Karpas-422 (cell line): ENCODE results near the gene PLCB3. TPM values are rescaled to one million over a fixed set of nuclear protein-coding genes. Genes with fewer than 3 reads are reported as not detected.

Source experiments
- DNase-seq: peaks from one replicate; pipeline ENCODE4 v3.0.0-alpha.2; 2015
- H2AFZ ChIP-seq: fragments of 200-600 bp; sonication (generic); 2 replicates; pipeline ENCODE4 v1.6.1; 2014; ENCODE audit warnings: antibody characterized with exemption, low read length, mixed read lengths
- H3K27ac ChIP-seq: fragments of 200-600 bp; sonication (generic); 2 replicates; pipeline ENCODE4 v1.5.1; 2014; ENCODE audit warnings: mild to moderate bottlenecking, low read length, moderate library complexity
- H3K27me3 ChIP-seq: fragments of 200-600 bp; sonication (generic); 2 replicates; pipeline ENCODE4 v1.6.1; 2014; ENCODE audit warnings: low read length, mixed read lengths
- H3K36me3 ChIP-seq: fragments of 200-600 bp; sonication (generic); 2 replicates; pipeline ENCODE4 v1.6.1; 2014; ENCODE audit warnings: low read length, mixed read lengths; ENCODE audit not compliant: insufficient read depth
- H3K4me1 ChIP-seq: fragments of 200-600 bp; sonication (generic); 2 replicates; pipeline ENCODE4 v1.6.1; 2014; ENCODE audit warnings: mild to moderate bottlenecking, low read length, mixed read lengths
- H3K4me2 ChIP-seq: fragments of 200-600 bp; sonication (generic); 2 replicates; pipeline ENCODE4 v1.6.1; 2014; ENCODE audit warnings: low read length, low read depth, mild to moderate bottlenecking; ENCODE audit not compliant: poor library complexity, severe bottlenecking
- H3K4me3 ChIP-seq: fragments of 200-600 bp; sonication (generic); 2 replicates; pipeline ENCODE4 v1.5.1; 2014; ENCODE audit warnings: mild to moderate bottlenecking, antibody characterized with exemption, low read length, mixed read lengths
- H3K79me2 ChIP-seq: fragments of 200-600 bp; sonication (generic); 2 replicates; pipeline ENCODE4 v1.6.1; 2014; ENCODE audit warnings: mild to moderate bottlenecking, low read length, mixed read lengths
- H3K9ac ChIP-seq: fragments of 200-600 bp; sonication (generic); 2 replicates; pipeline ENCODE4 v1.6.0; 2014; ENCODE audit warnings: low read length
- H3K9me2 ChIP-seq: fragments of 200-600 bp; sonication (generic), shearing (Covaris generic); replicated peaks from 2 replicates; pipeline ENCODE4 v1.6.0; 2014; ENCODE audit warnings: mild to moderate bottlenecking, low read length, moderate library complexity; ENCODE audit not compliant: insufficient read depth
- H3K9me3 ChIP-seq: fragments of 300-700, 200-600 bp; sonication (generic); 2 replicates; pipeline ENCODE4 v1.6.1; 2014; ENCODE audit warnings: low read length, mixed read lengths
- H4K20me1 ChIP-seq: fragments of 200-600 bp; sonication (generic); 2 replicates; pipeline ENCODE4 v1.6.1; 2014; ENCODE audit warnings: mild to moderate bottlenecking, antibody characterized with exemption, low read length, low read depth; ENCODE audit not compliant: insufficient read depth
- total RNA-seq: library from RNA; depleted of rRNA; stranded (reverse); fragments of >200 nt; shearing (Covaris generic); gene quantifications from 2 replicates; pipeline ENCODE4 v1.2.3, GENCODE V29; 2014; ENCODE audit warnings: low replicate concordance

PLCB3 gene
- total RNA-seq, 1 experiment from 2014 or later: 5.7 TPM

DNA sequence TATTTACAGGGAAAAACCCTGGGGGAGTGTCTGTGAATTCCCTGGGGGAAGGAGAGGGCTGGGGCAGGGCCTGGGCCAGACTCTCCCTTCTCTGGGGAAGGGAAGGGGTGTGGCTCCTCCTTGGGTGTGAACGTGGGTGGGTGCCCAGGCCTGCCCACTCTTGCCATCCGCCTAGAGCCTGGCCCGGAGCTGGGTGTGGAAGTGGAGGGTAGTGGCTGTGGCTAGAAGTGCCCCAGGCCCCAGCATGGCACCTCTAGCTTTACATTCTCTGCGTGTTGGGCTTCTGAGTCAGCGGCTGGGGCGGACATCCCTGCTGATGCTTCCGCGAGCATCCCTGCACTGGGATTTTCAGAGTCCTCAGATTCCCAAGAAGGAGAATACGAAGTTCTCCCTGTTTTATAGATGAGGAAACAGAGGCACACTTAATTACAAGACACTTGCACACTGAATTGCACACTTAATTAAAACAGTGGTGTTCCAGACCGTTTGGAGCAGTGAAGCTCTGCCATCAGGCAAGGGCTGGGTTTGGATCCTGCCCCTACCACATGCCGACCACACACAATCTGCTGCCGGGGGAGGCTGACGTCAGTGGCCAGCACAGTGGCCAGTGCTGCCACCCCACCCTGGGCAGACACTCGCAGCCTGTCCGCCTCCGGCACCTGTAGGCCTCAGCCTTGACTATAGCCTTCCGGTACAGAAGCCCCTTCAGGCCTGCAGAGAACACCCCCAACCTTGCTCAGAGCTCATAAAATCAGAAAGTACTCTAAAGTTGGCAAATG lies 25.5 kb downstream of the PLCB3 start:
- Histone ChIP-seq H3K27me3 (no peaks in the 10 kb centered on the region), H2AFZ (no peak overlapping the region), H3K9ac (no peak overlapping the region)

DNA sequence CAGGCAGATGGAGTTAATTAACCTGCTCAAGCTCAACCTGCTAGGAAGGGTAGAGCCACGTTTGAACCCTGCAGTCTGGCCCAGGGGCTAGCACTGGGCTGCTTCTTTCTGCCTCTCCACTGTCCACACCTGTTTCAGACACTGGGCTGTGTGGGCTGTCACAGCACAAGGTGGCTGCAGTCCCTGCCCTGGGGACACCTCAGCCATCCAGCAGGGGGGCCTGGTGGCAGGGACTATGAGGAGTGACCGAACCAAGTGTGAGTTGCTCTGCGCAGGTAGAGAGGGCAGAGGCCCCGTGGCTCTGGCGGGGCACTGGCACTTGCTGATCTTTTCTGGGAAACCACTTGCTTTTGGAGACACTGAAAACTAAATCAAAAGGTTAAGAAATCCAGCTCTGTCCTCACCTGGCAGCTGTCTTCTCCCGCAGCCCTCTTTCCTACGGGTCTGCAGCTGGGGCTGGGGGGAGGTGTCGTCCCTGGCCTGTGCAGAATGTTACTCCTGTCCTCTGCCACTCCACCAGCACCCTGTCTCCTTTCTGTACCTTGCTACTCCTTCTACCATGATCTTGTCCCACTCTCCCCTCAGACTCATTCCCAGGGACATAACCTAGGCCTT lies 27.4 kb downstream of the PLCB3 start:
- no peak overlapping the region for H3K27ac ChIP-seq
- H3K9ac ChIP-seq: no peak overlapping the region
- no peaks in the 10 kb centered on the region for H4K20me1 ChIP-seq
- peaks cover 9% of the 10 kb centered on the region for H3K79me2 ChIP-seq
- DNase-seq: no peak
- no peak overlapping the region for H2AFZ ChIP-seq
- 0 out of 2 replicates have a peak, but pooled peaks cover 5% of the 10 kb centered on the region for H3K36me3 ChIP-seq
- H3K27me3 ChIP-seq: no peaks in the 10 kb centered on the region
- no peaks in the 10 kb centered on the region for H3K9me2 ChIP-seq
- no peaks in the 10 kb centered on the region for H3K9me3 ChIP-seq
- peaks cover 5% of the 10 kb centered on the region for H3K4me1 ChIP-seq
- H3K4me3 ChIP-seq: no peak overlapping the region
- no peak overlapping the region for H3K4me2 ChIP-seq

More for the DNA sequence above, 25.5 kb downstream of the PLCB3 start:
- no peaks in the 10 kb centered on the region for H3K36me3 ChIP-seq
- H3K9me3 ChIP-seq: no peaks in the 10 kb centered on the region
- no peaks in the 10 kb centered on the region for H4K20me1 ChIP-seq
- no peak overlapping the region for H3K4me2 ChIP-seq
- H3K4me3 ChIP-seq: no peak overlapping the region
- DNase-seq: no peak
- H3K79me2 ChIP-seq: peaks cover 6% of the 10 kb centered on the region; the same call in 1 of the 2 replicates
- peaks cover 9% of the 10 kb centered on the region for H3K4me1 ChIP-seq
- no peaks in the 10 kb centered on the region for H3K9me2 ChIP-seq
- H3K27ac ChIP-seq: no peak overlapping the region

DNA sequence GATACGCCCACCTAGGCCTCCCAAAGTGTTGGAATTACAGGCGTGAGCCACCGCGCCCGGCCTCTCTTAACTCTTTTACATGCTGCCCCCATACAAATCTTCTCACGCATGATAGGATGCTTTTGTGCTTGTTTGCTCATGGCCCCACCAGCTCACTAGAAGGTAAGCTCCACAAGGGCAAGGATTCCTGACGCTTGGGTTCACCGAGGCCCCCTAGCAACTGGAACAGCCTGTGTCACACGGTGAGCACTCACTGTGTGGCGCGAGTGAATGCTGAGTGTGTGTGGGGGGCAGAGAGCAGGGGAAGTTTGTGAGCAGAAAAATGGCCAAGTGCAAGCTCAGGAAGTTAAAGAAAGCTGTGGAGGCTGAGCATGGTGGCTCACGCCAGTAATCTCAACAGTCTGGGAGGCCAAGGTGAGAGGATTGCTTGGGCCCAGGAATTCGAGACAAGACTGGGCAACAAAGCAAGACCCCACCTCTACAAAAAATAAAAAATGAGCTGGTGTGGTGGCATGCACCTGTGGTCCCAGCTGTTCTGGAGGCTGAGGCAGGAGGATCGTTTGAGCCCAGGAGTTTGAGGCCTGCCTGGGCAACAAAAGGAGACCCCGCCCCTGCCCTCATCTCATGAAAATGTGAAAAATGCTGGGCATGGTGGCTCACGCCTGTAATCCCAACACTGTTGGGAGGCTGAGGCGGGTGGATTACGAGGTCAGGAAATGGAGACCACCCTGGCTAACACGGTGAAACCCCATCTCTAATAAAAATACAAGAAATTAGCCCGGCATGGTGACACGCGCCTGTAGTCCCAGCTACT lies 30.8 kb downstream of the PLCB3 start:
- Histone ChIP-seq H3K79me2 (peaks cover 14% of the 10 kb centered on the region), H3K4me1 (peaks cover 22% of the 10 kb centered on the region)
- no peak for DNase-seq

DNA sequence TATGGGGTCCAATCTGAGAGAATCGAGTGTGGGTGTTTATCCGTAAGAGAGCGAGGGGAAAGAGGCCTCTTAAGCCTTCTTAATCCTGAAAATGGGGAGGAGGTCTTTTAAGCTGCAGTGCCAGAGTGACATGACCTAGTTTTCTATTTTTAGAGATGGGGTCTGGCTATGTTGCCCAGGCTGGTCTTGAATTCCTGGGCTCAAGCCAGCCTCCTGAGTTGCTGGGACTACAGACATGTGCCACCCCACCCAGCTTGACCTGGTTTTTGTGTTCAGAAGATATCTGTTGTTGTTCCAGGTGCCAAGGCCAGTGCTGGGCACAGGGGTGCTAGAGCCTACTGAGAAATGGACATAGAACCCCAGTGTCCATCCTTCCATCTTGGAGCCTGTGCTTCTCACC lies 31.8 kb downstream of the PLCB3 start:
- peaks cover 14% of the 10 kb centered on the region for H3K79me2 ChIP-seq
- H3K4me1 ChIP-seq: peaks cover 22% of the 10 kb centered on the region
- no peaks in the 10 kb centered on the region for H3K9me3 ChIP-seq
- no peak overlapping the region for H3K27ac ChIP-seq
- peak overlapping the region; percentile 97 for H3K4me2 ChIP-seq
- no peaks in the 10 kb centered on the region for H3K9me2 ChIP-seq
- 0 out of 2 replicates have a peak, but pooled peaks cover 5% of the 10 kb centered on the region for H3K36me3 ChIP-seq
- no peaks in the 10 kb centered on the region for H4K20me1 ChIP-seq
- no peak overlapping the region for H2AFZ ChIP-seq
- 0 out of 2 replicates have a peak overlapping the region, but pooled peaks have one; percentile 92 for H3K4me3 ChIP-seq
- no peak for DNase-seq
- no peaks in the 10 kb centered on the region for H3K27me3 ChIP-seq
- peak overlapping the region; percentile 82 for H3K9ac ChIP-seq

More for the DNA sequence above, 30.8 kb downstream of the PLCB3 start:
- H3K4me2 ChIP-seq: no peak overlapping the region
- H3K27ac ChIP-seq: no peak overlapping the region
- H3K9me2 ChIP-seq: no peaks in the 10 kb centered on the region
- 0 out of 2 replicates have a peak, but pooled peaks cover 5% of the 10 kb centered on the region for H3K36me3 ChIP-seq
- H3K9me3 ChIP-seq: no peaks in the 10 kb centered on the region
- no peak overlapping the region for H3K4me3 ChIP-seq
- H2AFZ ChIP-seq: no peak overlapping the region
- H3K9ac ChIP-seq: no peak overlapping the region
- H3K27me3 ChIP-seq: no peaks in the 10 kb centered on the region
- H4K20me1 ChIP-seq: no peaks in the 10 kb centered on the region

DNA sequence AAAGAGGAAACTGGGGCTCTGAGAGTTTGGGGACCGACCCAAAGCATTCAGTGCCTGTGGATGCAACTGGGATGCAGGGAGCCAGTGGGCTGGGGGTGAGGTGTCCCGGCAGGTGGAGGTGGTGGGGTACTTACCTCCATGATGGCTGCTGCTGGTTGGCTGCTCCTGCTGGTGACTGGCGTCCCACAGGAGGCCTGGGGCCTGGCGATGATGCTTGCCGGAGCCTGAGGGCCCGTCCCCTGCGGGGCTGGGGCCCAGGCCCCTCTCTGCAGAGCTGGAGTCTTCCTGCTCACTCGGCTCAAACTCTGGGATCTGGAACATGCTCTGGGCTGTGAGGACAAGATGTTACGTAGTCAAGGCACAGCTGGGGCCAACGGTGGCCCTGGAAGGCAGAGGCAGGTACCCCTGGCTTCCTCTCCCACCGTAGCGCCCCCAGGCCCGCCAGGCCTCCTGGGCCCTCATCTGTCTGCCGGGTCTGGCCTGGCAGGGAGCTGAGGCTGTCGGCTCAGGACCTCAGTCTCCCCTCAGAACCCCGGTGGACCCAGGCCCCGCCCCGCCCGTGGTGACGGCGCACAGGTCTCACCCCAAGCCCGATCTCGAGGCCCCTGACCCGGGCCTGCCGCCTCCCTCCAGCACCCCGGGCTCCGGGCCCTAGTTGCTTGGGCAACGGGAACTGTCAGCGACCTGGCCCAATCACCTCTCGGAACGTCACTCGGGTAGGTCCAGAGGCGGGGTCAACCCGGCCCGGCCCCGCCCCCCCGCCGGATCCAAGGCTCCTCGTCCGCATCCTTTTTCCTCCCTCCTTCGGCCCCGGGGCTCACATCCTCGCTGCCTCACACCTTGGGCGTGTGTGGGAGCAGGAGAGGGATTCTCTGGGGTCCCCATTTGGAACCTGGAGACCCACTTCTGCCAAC lies 33.0 kb downstream of the PLCB3 start, which contains the start of gene BAD:
TSS of gene BAD (minus strand) at position 618 of the 914 bp plus-strand sequence. CDS start at position 321, 297 bp downstream.
- Histone ChIP-seq H3K27ac (peak within 1 kb of the TSS; percentile 84), H3K4me1 (peaks cover 22% of the 10 kb centered on the region), H3K9ac (peak within 1 kb of the TSS; percentile 82), H2AFZ (peak within 1 kb of the TSS; percentile 76), H3K9me3 (no peaks in the 10 kb centered on the region), H3K9me2 (no peaks in the 10 kb centered on the region), H3K79me2 (peaks cover 14% of the 10 kb centered on the region), H3K4me2 (peak within 1 kb of the TSS; percentile 97), H3K4me3 (peak within 1 kb of the TSS; percentile 92), H3K36me3 (0 out of 2 replicates have a peak, but pooled peaks cover 5% of the 10 kb centered on the region), H4K20me1 (no peaks in the 10 kb centered on the region), H3K27me3 (no peaks in the 10 kb centered on the region)
- DNase-seq: peak; percentile 98

DNA sequence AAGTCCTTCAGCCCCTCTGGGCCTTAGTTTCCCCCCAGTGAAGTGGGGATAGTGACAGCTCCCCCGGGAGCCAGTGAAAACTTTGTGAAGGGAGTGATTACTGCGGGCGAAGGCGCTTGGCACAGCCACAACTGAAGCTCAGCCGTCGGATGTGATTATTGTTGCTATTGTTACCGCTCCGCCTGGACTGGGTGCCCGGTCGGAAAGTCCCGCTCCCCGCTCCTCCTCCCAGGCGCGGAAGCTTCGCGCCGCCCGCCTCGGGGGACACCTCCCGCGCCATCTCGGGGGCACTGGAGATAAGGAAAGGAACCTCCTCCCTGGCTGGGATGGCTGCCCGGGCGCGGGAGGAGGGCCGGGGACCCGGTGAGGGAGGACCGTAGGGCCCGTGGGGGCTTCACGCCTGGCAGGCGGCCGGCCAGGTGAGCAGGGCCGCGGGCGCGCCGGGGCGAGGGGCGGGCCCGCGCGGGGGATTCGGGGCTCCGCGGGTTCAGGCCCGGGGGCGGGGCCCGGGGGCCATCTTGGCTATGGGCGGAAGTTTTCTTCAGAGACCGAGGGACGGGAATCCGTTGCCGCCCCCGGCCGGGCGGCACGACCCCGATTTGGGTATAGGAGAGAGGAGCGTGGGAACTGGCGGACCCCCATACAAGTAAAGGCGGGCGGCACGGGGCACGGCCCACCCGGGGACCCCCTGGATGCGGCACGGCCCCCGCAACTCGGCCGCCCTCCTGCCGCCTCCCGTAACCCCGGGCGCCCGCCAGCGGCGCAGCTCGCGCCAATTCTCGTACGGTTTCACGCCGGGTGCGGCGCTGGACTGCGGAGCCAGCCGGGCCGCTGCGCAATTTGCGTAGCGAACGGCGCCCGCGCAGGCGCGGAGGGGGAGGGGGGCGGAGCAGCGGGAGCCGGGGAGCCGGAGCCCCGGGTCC lies 33.9 kb downstream of the PLCB3 start, which contains the start of gene GPR137:
TSS of gene GPR137 (plus strand) at position 887 of the 923 bp plus-strand sequence. CDS start 677 bp downstream, outside the sequence.
- Histone ChIP-seq H3K79me2 (peaks cover 14% of the 10 kb centered on the region), H3K9me3 (no peaks in the 10 kb centered on the region), H3K9ac (peak within 1 kb of the TSS; percentile 82), H3K4me2 (peak within 1 kb of the TSS; percentile 97), H3K27ac (peak within 1 kb of the TSS; percentile 84), H3K4me1 (peaks cover 22% of the 10 kb centered on the region), H2AFZ (peak within 1 kb of the TSS; percentile 76), H4K20me1 (no peaks in the 10 kb centered on the region), H3K27me3 (no peaks in the 10 kb centered on the region), H3K4me3 (peak within 1 kb of the TSS; percentile 92), H3K9me2 (no peaks in the 10 kb centered on the region), H3K36me3 (0 out of 2 replicates have a peak, but pooled peaks cover 5% of the 10 kb centered on the region)
- peak; percentile 95 for DNase-seq
